Skeletal muscle cell (primary cell): ENCODE data around the gene ADK.
"Not testable (repeated sequence)": the region's sequence is repeated elsewhere in the genome, so short reads cannot be mapped to it uniquely, and the experiment has no call there.

Source experiments
- DNase-seq: peaks from one replicate; pipeline ENCODE4 v3.0.0-alpha.2; 2010; ENCODE audit warnings: low read depth
- H3K4me3 ChIP-seq: 2 replicates; pipeline ENCODE4 v1.5.1; 2011; ENCODE audit warnings: low read depth, mild to moderate bottlenecking, control low read depth, low read length, moderate library complexity

ADK gene

DNA sequence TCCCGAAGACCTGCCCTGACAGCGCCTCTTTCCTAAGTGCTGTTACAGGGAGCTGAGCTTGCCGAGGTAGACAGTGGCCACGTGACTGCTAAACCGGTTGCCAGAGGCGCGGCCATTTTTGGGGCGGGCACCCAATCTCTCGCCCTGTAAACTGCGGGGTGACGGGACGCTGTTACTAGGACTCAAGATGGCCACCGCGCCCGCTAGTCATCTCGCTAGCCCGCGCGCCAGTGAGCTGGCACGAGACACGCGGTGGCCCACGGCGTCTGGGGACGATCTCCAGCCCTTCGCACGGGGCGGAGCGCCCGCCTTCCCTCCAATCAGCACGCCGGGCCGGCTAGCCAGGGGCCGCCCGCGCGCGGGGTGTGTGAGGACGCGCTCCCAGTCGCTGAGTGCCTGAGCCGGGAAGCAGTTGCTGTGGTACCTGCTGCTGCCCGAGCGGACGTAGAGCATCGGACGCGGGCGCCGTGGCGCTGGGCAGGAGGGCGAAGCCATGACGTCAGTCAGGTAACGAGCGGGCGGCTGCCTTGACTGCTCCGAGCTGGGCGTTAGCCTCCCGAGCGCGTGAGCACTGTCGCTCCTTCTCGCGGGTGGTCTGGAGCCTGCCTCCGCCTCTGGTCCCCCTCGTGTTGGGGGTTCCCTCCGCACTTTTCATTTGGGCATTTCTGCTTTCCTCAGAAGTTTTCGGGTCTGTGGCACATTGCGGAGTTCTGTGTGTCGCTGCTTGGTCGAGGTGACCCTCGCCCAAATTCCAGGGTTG lies 25.5 kb downstream of the ADK start:
- H3K4me3 ChIP-seq: peak overlapping the region; percentile 92
- peak; percentile 77 for DNase-seq

DNA sequence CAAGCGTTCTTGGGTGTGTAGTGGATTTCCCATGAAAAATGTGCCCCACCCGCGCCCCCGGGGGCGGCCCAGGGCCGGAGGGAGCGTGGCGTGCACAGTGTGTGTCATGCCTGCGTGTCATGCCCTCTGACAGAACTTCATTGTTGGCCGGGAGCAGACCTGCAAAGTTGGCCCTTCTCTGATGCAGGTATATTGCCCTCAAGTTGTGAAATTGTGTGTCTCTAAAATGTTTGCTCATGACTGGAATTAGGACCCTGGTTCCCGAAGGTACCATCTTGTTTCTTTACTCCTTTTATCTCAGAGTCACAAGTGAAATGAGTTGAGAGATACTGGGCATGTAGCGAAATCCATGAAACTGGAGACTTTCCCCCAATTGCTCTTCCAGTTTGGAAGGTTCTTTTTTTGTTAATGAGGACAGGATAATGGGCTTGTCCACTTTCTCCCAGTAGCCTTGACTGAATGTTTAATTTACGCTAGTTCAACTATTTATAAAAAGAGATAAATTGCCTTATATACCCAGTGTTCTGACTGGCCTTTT lies 26.2 kb downstream of the ADK start:
- H3K4me3 ChIP-seq: peak overlapping the region; percentile 92
- no peak for DNase-seq

DNA sequence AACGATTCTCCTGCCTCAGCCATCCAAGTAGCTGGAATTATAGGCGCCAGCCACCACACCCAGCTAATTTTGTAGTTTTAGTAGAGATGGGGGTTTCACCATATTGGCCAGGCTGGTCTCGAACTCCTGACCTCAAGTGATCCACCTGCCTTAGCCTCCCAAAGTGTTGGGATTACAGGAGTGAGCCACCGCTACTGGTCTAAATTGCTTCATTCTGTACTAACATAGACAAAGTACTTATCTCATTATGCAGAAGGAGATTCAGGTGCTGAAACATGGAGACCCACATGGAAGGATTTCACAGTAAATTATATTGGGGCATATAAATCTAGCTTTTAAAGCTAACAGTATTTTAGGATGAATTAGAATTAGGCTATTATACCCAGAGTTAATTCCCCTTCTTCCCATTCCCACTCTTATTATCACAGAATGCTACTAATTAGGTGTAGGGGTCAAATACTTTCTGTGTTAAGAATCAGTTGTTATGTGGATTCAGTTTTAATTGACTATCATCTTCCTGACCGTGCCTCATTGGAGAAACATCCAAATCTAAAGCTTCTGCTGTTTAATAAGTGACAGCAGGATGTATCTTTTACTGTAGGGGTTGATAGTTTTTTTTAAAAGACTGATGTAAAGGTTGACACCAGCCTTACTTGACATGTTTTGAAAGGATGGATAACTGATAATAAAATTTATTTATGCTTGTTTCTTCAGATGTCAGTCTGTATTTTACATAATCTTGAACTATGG lies 27.2 kb downstream of the ADK start:
- H3K4me3 ChIP-seq: no peak overlapping the region
- DNase-seq: no peak

DNA sequence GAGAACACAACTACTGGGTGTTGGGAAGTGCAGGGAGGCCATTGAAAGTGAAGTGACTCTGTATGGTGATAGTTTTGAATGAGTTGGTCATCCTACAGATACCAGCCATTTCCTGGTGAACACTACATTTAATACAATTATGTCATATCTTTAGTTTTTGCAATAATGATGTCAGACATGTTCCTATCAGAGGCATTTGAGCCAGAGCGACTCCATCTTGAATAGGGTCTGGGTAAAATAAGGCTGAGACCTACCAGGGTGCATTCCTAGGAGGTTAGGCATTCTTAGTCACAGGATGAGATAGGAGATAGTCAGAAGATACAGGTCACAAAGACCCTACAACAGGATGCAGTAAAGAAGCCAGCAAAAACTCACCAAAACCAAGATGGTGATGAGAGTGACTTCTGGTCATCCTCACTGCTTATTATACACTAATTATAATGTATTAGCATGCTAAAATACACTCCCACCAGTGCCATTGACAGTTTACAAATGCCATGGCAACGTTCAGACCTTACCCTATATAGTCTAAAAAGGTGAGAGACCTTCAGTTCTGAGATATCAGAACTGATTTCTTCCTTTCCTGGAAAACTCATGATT lies 28.2 kb downstream of the ADK start:
- no peak overlapping the region for H3K4me3 ChIP-seq
- no peak for DNase-seq

DNA sequence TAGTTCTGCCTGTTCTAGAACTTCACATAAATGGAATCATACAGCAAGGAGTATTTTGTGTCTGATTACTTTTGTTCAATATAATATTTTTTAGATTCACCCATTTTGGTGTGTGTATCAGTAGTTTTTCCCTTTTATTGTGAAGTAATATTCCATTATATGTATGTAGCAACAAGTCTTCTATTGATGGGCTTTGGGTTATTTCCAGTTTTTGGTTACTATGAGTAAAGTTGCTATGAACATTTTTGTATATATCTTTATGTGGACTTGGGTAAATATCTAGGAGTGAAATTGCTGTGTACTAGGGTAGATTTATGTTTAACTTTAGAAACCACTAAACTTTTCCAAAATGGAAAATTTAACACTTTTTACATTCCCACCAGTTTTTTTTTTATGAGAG lies 35.7 kb downstream of the ADK start:
- no peak for DNase-seq
- H3K4me3 ChIP-seq: no peak overlapping the region

DNA sequence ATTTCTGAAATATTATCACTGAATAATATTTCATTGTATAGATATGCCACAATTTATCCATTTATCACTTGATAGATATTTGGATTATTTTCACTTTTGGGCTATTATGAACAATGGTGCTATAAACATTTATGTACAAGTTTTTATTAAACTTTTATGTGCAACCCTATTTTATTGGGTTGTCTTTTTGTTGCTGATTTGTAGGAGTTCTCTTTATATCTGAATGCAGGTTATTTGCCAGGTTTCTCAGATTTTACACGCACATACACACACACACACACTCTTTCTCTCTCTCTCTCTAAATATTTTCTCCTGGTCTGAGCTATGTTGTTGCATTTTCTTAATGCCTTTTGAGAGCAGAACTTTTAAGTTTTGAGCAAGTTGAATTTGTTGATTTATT lies 36.2 kb downstream of the ADK start:
- DNase-seq: no peak
- H3K4me3 ChIP-seq: no peak overlapping the region

DNA sequence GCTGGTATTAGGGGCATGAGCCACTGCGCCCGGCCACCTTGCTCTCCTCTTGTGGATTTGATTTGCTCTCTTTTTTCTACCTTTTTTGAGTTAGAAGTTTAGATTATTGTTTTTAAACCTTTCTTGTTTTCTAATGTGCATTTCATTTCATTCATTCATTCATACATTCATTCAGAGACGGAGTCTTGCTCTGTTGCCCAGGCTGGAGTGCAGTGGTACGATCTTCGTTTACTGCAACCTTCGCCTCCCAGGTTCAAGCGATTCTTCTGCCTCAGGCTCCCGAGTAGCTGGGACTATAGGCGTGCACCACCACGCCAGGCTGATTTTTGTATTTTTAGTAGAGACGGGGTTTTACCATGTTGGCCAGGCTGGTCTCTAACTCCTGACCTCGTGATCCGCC lies 37.6 kb downstream of the ADK start:
- DNase-seq, H3K4me3 ChIP-seq: not testable (repeated sequence)

DNA sequence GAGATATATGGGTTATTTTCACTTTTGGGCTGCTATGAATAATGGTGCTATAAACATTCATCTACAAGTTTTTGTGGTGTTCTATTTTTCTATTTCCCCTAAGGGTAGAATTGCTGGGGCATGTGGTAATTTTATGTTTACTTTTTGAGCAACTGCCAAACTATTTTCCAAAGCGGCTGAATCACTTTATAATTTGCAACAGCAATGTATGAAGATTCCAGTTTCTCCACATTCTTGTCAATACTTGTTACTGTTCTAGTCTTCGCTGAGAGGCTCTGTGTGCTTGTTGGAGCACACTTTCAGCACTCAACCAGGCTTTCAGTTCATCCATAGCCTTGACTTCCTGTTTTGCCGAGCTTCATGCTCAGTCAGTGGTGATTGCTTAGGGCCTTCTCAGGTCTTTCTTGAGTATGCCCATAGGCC lies 39.0 kb downstream of the ADK start:
- H3K4me3 ChIP-seq: peak overlapping the region; percentile 29
- peak; percentile 88 for DNase-seq

DNA sequence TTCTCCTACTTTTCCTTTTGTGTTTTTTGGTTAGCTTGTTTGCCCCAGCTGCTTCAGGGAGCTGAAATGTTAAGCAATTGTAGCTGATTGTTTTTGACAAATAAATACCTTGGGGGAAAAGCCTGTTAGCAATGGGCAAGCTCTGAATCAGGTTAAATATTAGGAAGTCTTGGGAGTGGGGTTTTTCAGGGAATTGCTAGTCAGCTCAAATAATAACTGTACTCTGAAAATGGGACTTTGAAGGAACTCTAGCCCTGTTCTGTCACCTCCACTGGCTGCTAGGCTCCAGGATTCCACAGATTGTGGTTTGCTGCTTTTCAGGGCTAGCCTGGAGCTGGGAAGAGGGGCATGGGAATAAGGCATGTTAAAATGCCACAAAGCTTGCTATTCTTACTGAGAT lies 39.5 kb downstream of the ADK start:
- peak overlapping the region; percentile 29 for H3K4me3 ChIP-seq
- no peak for DNase-seq

DNA sequence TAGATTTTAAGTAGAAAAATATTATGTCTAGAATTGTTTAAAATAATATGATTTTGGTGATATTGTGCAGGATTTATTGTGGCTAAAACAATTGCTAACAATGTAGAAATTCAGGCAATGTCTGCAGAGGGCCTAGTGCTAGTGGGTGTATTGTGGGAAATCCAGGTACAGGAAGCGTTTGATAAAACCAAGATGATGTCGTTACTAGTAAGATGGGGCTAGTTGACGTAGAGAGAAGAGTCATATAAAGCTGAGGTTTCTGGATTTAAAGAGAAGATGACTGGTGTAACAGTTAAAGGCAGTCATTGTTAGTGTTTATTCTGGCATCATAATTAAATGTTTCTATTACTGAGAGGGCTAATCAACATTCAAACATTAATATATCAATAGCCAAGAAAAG lies 43.5 kb downstream of the ADK start:
- DNase-seq: no peak
- no peak overlapping the region for H3K4me3 ChIP-seq

DNA sequence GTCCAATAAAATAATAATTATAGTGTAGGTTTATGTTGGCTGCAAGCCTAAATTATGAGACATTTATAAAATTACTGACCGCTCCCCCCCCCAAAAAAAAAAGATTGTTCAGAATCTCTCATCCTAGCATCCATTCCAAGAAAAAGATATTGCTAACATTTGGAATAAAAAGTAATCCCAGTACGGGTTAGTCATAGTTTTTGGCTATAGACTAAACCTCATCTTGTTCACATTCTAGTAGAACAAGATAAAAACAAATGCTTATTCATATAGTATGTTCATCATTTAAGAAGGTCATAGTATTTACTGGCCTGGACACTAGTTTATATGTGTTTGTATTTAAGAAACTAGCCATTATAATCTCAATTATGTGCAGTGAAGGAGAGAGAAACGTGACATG lies 44.0 kb downstream of the ADK start:
- DNase-seq: no peak
- no peak overlapping the region for H3K4me3 ChIP-seq

DNA sequence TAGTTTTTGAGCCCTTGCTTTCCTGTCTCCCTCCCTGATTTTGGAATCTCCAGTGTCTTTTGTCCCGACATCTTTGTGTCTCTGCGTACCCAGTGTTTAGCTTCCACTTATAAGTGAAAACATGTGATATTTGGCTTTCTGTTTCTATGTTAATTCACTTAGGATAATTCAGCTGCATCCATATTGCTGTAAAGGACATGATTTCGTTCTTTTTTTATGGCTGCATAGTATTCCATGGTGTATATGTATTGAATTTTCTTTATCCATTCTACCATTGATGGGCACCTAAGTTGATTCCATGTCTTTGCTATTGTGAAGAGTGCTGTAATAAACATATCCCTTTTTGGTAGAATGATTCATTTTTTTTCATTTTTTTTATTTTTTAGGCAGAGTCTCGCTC lies 48.3 kb downstream of the ADK start:
- no peak overlapping the region for H3K4me3 ChIP-seq
- DNase-seq: no peak

DNA sequence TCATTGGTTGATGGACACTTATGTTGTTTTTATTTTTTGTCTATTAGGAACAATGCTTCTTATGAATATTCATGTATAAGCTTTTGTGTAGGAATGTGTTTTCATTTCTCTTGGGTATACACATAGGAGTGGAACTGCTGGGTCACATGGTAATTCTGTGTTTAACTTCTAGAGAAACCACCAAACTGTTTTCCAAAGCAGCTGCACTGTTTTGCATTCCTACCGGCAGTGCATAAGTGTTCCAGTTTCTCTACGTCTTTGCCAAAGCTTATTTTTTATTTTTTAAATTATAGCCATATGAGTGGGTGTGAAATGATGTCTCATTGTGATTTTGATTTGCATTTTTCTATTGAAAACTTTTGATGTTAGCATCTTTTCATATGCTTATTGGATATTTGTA lies 51.3 kb downstream of the ADK start:
- DNase-seq: no peak
- no peak overlapping the region for H3K4me3 ChIP-seq

DNA sequence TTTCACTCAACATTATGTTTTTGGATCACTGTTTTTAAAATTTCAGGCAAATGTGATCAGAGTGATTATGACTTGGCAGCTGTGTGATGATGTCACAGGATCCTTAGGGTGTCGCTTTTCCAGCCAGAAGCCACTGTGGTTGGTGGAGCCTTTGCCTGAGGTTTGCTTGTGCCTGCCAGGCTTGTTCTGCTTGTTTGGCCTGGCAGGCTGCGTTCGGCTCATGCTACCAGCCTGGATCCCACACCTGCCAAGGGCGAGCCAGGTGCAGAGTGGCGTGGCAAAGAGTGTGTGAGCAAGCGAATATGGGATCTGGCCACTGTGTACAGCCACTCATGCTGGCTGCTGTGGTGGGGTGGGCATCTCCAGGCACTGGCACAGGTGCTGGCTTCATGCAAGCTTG lies 55.7 kb downstream of the ADK start:
- no peak for DNase-seq
- no peak overlapping the region for H3K4me3 ChIP-seq

DNA sequence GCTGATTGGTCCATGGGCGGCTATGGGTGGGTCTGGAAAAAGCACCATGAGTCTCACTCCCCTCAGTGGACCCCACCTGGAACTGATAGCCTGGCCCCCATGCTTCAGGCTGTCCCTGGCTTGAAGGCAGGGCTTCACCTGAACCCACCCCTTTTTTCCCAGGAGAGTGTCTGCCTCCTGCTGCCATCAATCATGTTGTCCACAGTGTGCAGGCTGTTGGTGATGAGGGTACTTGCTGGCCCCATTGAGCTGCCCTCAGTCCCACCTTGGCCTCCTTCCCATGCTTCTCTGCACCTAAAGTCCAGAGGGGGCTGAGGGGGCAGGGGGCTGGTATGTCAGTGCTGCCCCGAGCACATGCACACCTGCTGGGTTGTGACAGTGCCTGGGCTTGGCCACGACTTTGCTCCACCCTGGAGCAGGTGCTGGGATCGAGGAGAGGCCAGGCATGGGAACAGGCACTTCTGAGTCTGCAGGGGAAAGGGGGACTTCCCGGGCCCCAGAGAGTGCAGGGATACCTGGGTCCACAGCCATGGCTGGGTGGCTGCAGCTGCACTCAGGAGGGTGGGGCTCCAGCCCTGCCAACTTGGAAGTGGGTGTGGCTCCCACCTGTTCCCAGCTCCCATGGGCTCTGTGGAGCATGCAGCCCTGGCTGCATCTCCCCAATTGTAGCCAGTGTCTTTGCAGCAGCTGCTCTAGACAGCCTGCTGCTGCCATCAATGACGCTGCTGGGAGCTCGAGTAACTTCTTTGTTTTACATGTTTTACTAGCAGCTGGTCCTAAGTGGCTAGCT lies 56.9 kb downstream of the ADK start:
- no peak overlapping the region for H3K4me3 ChIP-seq
- DNase-seq: no peak

DNA sequence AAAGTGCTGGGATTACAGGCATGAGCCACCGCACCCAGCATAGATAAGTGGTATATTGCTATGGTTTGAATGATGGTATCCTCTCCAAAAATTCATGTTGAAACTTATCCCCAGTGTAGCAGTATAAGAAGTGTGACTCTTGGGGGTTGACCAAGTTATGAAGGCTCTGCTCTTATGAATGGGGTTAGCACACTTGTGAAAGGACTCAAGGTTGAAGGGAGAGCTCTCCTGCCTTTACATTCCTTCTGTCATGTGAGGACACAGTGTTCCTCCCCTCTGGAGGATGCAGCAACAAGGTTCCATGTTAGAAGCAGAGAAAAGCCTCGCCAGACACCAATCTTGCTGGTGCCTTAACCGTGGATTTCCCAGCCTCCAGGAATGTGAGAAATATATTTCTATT lies 58.0 kb downstream of the ADK start:
- DNase-seq: no peak
- no peak overlapping the region for H3K4me3 ChIP-seq

DNA sequence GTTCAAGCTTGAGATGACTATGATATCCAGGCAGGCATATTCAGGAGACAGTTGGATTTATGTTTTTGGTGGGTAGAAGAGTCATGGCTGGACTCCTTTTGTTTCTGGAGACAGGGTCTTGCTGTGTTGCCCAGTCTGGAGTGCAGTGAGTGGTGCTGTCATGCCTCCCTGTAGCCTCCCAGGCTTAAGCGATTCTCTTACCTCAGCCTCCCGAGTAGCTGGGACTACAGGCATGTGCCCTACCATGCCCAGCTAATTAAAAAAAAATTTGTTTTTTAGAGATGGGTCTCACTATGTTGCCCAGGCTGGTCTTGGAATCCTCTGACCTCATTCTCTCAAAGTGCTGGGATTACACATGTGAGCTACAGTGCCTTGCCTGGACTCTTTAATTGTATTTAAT lies 62.0 kb downstream of the ADK start:
- no peak for DNase-seq
- no peak overlapping the region for H3K4me3 ChIP-seq

DNA sequence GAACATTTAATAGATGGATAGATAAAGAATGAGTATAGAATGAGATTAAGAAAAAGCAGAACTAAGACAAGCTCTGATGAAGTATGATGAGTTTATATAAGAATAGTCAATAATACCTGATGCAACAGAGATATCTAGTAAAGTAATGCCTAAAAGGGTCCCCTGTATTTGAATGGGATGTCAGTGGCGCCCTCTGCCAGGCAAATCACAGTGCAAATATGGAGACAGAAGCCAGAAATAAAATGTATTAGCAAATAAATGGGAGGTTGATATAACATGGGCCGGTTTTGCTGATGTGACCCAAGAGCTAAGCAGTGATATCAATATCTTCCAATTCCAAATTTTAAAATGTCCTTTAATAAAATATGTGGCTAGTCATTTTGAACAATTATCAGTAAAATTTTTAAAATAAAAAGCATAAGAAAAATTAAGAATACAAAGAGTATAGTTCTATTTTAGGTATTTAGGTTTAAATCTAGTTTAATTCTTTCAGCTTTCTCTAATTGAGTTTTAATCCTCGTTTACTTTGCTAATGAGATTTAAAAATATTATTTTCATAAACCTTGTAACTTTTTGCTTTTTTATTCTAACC lies 62.6 kb downstream of the ADK start:
- no peak overlapping the region for H3K4me3 ChIP-seq
- DNase-seq: no peak

DNA sequence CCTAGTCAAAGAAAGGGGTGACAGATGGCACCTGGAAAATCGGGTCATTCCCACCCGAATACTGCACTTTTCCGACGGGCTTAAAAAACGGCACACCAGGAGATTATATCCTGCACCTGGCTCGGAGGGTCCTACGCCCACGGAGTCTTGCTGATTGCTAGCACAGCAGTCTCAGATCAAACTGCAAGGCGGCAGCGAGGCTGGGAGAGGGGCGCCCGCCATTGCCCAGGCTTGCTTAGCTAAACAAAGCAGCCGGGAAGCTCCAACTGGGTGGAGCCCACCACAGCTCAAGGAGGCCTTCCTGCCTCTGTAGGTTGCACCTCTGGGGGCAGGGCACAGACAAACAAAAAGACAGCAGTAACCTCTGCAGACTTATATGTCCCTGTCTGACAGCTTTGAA lies 66.1 kb downstream of the ADK start:
- not testable (repeated sequence) for H3K4me3 ChIP-seq, DNase-seq
